Neural cell (in vitro differentiated cells): ENCODE results near the gene CDH4. TPM values are rescaled to one million over a fixed set of nuclear protein-coding genes. Genes with fewer than 3 reads are reported as not detected.
A peak's percentile ranks its signal among the peaks of the same experiment; 100 is the strongest.

Experiments used
- H2AFZ ChIP-seq: fragments of 200-600, 300-800 bp; sonication (generic), shearing (Covaris generic); 2 replicates; pipeline ENCODE4 v1.6.0; 2014; ENCODE audit warnings: low read depth, mild to moderate bottlenecking, antibody characterized with exemption, low read length, moderate library complexity
- H3F3A ChIP-seq: fragments of 200-600 bp; shearing (Covaris generic); 2 replicates; pipeline ENCODE4 v1.6.1; 2016; ENCODE audit warnings: mild to moderate bottlenecking, moderate library complexity, mixed read lengths, antibody characterized with exemption, low read length; ENCODE audit not compliant: insufficient read depth, poor library complexity, severe bottlenecking
- H3K27ac ChIP-seq: fragments of 200-600, 300-800 bp; sonication (generic), shearing (Covaris generic); 2 replicates; pipeline ENCODE4 v1.5.1; 2014; ENCODE audit warnings: mild to moderate bottlenecking, low read length, moderate library complexity
- H3K27me3 ChIP-seq: fragments of 300-800, 200-600 bp; sonication (generic), shearing (Covaris generic); 2 replicates; pipeline ENCODE4 v1.6.0; 2014; ENCODE audit warnings: mild to moderate bottlenecking, low read depth, low read length, moderate library complexity; ENCODE audit not compliant: insufficient read depth
- H3K36me3 ChIP-seq: fragments of 300-800, 200-600 bp; sonication (generic), shearing (Covaris generic); 2 replicates; pipeline ENCODE4 v1.5.1; 2014; ENCODE audit warnings: mild to moderate bottlenecking, antibody characterized with exemption, low read length, moderate library complexity; ENCODE audit not compliant: insufficient read depth
- H3K4me2 ChIP-seq: fragments of 300-800, 200-600 bp; sonication (generic), shearing (Covaris generic); 2 replicates; pipeline ENCODE4 v1.6.0; 2014; ENCODE audit warnings: mild to moderate bottlenecking, low read length
- H3K4me3 ChIP-seq: fragments of 300-800, 200-600 bp; sonication (generic), shearing (Covaris generic); 2 replicates; pipeline ENCODE4 v1.5.1; 2014; ENCODE audit warnings: mild to moderate bottlenecking, low read length, moderate library complexity
- H3K79me2 ChIP-seq: fragments of 200-600 bp; shearing (Covaris generic); replicated peaks from 2 replicates; pipeline ENCODE4 v1.6.0; 2014; ENCODE audit warnings: mild to moderate bottlenecking, low read length, moderate library complexity; ENCODE audit not compliant: insufficient read depth
- H3K9ac ChIP-seq: fragments of 300-800, 200-600 bp; sonication (generic), shearing (Covaris generic); 2 replicates; pipeline ENCODE4 v1.6.1; 2016; ENCODE audit warnings: mild to moderate bottlenecking, low read length, mixed read lengths
- H3K9me2 ChIP-seq: fragments of 200-600 bp; shearing (Covaris generic); 2 replicates; pipeline ENCODE4 v1.6.1; 2016; ENCODE audit warnings: mild to moderate bottlenecking, low read length, mixed read lengths; ENCODE audit not compliant: insufficient read depth
- H3K9me3 ChIP-seq: fragments of 200-600, 300-800 bp; sonication (generic), shearing (Covaris generic); 2 replicates; pipeline ENCODE4 v1.6.1; 2016; ENCODE audit warnings: mild to moderate bottlenecking, mixed run types, low read length, moderate library complexity, mixed read lengths
- H4K20me1 ChIP-seq: fragments of 200-600 bp; shearing (Covaris generic); 2 replicates; pipeline ENCODE4 v1.6.1; 2016; ENCODE audit warnings: mild to moderate bottlenecking, mixed run types; ENCODE audit not compliant: insufficient read depth
- EP300 ChIP-seq: fragments of 450-650 bp; conservative IDR thresholded peaks from 2 replicates; pipeline ENCODE4 v1.6.1; 2014; ENCODE audit warnings: antibody characterized with exemption, mild to moderate bottlenecking, moderate library complexity; ENCODE audit not compliant: poor library complexity, severe bottlenecking
- MXI1 ChIP-seq: fragments of 450-650 bp; conservative IDR thresholded peaks from 2 replicates; pipeline ENCODE4 v1.6.1; 2014; ENCODE audit warnings: antibody characterized with exemption, mild to moderate bottlenecking; ENCODE audit not compliant: poor library complexity, severe bottlenecking
- POLR2AphosphoS5 ChIP-seq: IDR thresholded peaks from 2 replicates; pipeline ENCODE4 v1.6.1; 2012
- RAD21 ChIP-seq: fragments of 450-650 bp; conservative IDR thresholded peaks from 2 replicates; pipeline ENCODE4 v1.6.1; 2014; ENCODE audit warnings: antibody characterized with exemption, mild to moderate bottlenecking, moderate library complexity
- SMC3 ChIP-seq: fragments of 450-650 bp; conservative IDR thresholded peaks from 2 replicates; pipeline ENCODE4 v1.6.1; 2014; ENCODE audit warnings: antibody characterized with exemption, mild to moderate bottlenecking, moderate library complexity; ENCODE audit not compliant: poor library complexity
- polyA plus RNA-seq: library from polyadenylated mRNA; depleted of rRNA; stranded (reverse); fragments of >200 nt; gene quantifications from 2 replicates; pipeline ENCODE4 v1.2.3, GENCODE V29; 2014
- TF ChIP-seq, protein P1 (sequence below): fragments of 450-650 bp; IDR thresholded peaks from 2 replicates; pipeline ENCODE4 v1.5.1; 2014; ENCODE audit warnings: antibody characterized with exemption, mild to moderate bottlenecking, moderate library complexity; ENCODE audit not compliant: poor library complexity, severe bottlenecking

The CDH4 gene
- polyA plus RNA-seq, 1 donor from 2014 or later, result 24.6 TPM

DNA sequence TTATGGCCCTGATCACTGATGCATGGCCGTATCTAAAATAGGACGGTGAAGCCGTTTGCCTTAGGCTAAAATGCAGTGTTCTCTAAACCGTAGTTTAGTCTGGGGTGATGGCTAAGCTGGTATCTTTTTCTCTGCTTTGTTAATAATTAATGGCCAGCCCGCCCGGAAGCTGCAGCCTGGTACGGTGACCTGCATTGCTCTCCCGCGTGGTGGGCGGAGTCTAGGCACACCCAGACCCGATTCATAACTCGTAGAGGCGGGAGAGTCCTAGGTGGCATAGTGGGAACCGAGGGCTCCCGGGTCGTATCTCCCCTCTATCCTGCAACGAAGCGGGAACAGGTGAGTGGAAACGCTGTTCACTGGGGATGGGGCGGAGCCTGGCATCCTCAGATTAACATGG lies 5.5 kb downstream of the CDH4 start:
- no peak overlapping the region for H3K4me3 ChIP-seq
- no peak overlapping the region for H3K9ac ChIP-seq
- H3F3A ChIP-seq, result no peaks in the 10 kb centered on the region
- H3K9me2 ChIP-seq, result no peaks in the 10 kb centered on the region
- no peak overlapping the region for H2AFZ ChIP-seq
- no peak overlapping the region for H3K27ac ChIP-seq
- peaks cover 6% of the 10 kb centered on the region for H3K36me3 ChIP-seq
- H4K20me1 ChIP-seq, result peaks cover 3% of the 10 kb centered on the region
- no peaks in the 10 kb centered on the region for H3K9me3 ChIP-seq
- no peaks in the 10 kb centered on the region for H3K27me3 ChIP-seq
- TF ChIP-seq MXI1 (no peak), RAD21 (no peak), EP300 (no peak), SMC3 (no peak)
- TF ChIP-seq, protein P1, sequence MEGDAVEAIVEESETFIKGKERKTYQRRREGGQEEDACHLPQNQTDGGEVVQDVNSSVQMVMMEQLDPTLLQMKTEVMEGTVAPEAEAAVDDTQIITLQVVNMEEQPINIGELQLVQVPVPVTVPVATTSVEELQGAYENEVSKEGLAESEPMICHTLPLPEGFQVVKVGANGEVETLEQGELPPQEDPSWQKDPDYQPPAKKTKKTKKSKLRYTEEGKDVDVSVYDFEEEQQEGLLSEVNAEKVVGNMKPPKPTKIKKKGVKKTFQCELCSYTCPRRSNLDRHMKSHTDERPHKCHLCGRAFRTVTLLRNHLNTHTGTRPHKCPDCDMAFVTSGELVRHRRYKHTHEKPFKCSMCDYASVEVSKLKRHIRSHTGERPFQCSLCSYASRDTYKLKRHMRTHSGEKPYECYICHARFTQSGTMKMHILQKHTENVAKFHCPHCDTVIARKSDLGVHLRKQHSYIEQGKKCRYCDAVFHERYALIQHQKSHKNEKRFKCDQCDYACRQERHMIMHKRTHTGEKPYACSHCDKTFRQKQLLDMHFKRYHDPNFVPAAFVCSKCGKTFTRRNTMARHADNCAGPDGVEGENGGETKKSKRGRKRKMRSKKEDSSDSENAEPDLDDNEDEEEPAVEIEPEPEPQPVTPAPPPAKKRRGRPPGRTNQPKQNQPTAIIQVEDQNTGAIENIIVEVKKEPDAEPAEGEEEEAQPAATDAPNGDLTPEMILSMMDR, result no peak
- peaks cover 29% of the 10 kb centered on the region for H3K79me2 ChIP-seq
- no peak overlapping the region for H3K4me2 ChIP-seq

DNA sequence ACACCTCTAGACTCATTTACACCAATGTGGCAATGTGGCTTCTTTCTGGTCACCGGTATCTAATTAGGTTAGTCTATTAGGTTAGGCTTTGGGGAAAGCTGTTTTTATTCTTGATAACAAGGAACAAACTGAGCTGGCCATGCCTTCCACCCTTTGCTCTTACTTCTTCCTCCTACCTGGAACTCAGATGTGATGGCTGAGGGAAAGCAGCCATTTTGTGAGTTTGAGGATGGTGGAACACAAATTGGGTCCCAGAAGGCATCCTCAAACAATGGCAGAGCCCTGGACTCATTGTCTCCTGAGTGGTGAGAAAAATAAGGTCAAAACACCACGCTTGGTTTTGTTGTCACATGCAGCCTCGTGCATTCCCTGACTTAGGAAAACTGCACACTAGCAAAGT lies 7.7 kb downstream of the CDH4 start:
- no peak for TF ChIP-seq POLR2AphosphoS5
- H4K20me1 ChIP-seq, result no peaks in the 10 kb centered on the region
- no peaks in the 10 kb centered on the region for H3K9me2 ChIP-seq
- H3K4me2 ChIP-seq, result no peak overlapping the region
- H2AFZ ChIP-seq, result no peak overlapping the region
- H3K9ac ChIP-seq, result no peak overlapping the region
- H3K27me3 ChIP-seq, result no peaks in the 10 kb centered on the region
- H3K27ac ChIP-seq, result no peak overlapping the region
- no peak overlapping the region for H3K4me3 ChIP-seq
- peaks cover 6% of the 10 kb centered on the region for H3K36me3 ChIP-seq
- H3K9me3 ChIP-seq, result no peaks in the 10 kb centered on the region
- H3K79me2 ChIP-seq, result peaks cover 19% of the 10 kb centered on the region
- no peaks in the 10 kb centered on the region for H3F3A ChIP-seq

DNA sequence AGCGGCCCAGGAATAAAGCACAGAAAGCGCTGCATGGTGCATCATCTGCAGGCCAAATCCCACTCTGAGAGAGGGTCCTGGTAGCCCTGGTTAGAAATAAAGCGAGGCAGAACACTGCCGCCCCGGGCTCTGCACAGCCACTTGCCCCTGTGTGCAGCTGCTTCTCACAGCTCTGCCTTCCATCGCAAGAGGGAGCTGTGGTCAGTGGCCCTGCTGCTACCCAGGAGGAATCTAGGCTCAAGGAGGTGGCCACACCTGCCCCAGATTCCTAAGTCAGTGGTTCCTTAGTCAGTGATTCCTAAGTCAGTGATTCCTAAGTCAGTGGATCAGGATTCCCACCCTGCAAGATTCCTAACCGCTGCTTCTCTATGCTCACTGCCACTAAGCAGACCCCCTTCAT lies 8.8 kb downstream of the CDH4 start:
- TF ChIP-seq, protein P1, result peak; percentile 8
- TF ChIP-seq MXI1, result no peak
- Histone ChIP-seq H3K9ac (no peak overlapping the region), H3K27ac (no peak overlapping the region), H3K27me3 (no peaks in the 10 kb centered on the region), H2AFZ (no peak overlapping the region), H4K20me1 (no peaks in the 10 kb centered on the region), H3F3A (no peaks in the 10 kb centered on the region), H3K4me2 (no peak overlapping the region), H3K79me2 (peaks cover 8% of the 10 kb centered on the region), H3K4me3 (no peak overlapping the region), H3K36me3 (peaks cover 6% of the 10 kb centered on the region), H3K9me2 (no peaks in the 10 kb centered on the region), H3K9me3 (no peaks in the 10 kb centered on the region)
